ENCODE data around the gene GPC6.

GPC6 gene

DNA sequence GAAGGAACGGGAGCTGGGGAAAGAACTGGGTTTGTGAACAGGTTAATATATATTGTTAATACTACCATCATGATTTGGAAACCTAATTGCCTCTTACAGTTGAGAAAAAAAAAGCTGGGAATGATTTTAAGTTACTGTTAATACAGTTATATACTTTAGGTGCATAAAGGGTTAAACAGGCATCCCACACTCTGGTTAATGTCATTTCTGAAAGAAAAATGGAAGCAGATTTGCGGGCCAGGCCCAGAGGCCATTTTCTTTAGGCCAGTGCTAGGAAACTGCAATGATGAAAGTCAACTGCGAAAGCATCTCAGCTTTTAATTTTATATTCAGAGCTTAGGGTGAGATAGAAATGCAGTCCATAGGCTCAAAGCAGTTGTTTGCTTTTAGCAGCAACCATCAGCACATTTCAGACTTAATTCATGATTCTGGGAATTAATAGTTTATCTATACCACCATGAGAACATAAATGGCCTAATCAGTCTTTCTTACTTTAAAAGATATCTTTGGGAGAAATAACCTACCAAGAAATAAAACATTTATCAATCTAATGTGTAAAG is 592.8 kb downstream of the GPC6 start:
- TF ChIP-seq GATA3 (IDR thresholded peaks at IDR 0.05; ENCODE audit: low read depth, low read length), result no peak
- TF ChIP-seq GATA2 (IDR thresholded peaks at IDR 0.05; ENCODE audit: low read depth, low read length), result no peak

DNA sequence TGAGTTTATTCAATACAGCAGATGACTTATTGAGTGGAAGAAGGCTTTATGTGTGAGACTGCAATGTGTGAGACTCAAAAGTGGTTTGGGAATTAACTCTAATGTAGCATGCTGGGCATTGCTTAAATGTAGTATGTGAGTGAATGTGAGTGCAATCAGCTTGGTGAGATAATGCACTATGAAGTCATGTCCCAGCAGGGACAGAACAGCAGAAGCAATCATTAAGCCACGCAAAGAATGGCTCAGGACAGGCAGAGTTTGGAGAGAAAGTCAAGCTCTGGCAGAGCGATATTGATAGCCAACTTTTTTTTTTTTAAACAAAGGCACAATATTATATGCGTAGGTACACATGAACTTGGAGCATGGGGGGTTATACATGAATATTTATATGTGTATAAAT is 597.7 kb downstream of the GPC6 start:
- no peak for TF ChIP-seq GATA2 (IDR thresholded peaks at IDR 0.05; ENCODE audit: low read depth, low read length)
- no peak for TF ChIP-seq GATA3 (IDR thresholded peaks at IDR 0.05; ENCODE audit: low read depth, low read length)

GRCh38 chr13:93834051-93834450 is 607.4 kb downstream of the GPC6 start:
- TF ChIP-seq GATA3 (IDR thresholded peaks at IDR 0.05; ENCODE audit: low read depth, low read length) (peak; percentile 98), GATA2 (IDR thresholded peaks at IDR 0.05; ENCODE audit: low read depth, low read length) (peak; percentile 53; the same call in 1 of the 2 replicates)

DNA sequence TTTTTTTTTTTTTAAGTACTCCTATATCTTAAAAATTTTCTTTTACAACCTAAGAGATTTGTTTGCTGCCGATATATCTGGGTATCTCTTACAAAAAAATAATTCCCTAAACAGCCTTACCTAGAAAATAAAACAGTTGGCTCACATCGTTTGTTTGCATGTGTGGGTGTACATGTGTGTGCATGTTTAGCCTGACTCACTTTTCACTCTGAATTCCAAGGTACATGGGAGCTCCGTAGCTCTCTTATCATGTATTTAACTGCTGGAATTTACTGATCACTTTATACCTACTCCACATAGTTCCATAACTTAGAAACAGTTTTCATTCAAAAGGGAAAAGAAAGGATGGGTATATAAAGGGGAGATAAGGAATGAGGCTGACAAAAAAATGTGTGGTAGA is 616.5 kb downstream of the GPC6 start:
- TF ChIP-seq GATA3 (IDR thresholded peaks at IDR 0.05; ENCODE audit: low read depth, low read length) (no peak), GATA2 (IDR thresholded peaks at IDR 0.05; ENCODE audit: low read depth, low read length) (no peak)

- no peak for TF ChIP-seq GATA3 (IDR thresholded peaks at IDR 0.05; ENCODE audit: low read depth, low read length)
- no peak for TF ChIP-seq GATA2 (IDR thresholded peaks at IDR 0.05; ENCODE audit: low read depth, low read length)
Measured at GRCh38 chr13:93847162-93847561, 620.6 kb downstream of the GPC6 start.

- no peak for TF ChIP-seq GATA3 (IDR thresholded peaks at IDR 0.05; ENCODE audit: low read depth, low read length)
- TF ChIP-seq GATA2 (IDR thresholded peaks at IDR 0.05; ENCODE audit: low read depth, low read length), result no peak
Measured at GRCh38 chr13:93848247-93848646, 621.6 kb downstream of the GPC6 start.

DNA sequence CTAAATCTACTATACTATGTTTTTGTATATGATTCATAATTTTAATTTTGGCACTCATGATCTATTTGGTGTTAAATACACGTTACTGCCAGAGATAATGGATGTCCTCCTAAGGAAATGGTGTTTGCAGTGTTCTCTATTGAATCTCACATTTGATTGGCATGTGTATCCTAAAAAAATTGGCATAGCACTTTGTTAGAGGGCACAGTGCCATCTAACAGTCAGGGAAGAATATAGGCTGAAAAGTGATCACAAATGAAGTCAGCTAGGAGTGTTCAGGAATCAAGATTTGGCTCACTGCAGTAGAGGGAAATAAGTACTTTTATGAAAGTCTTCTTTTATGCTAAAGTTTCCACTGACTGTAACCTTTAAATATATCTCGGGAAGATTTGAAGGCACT is 624.6 kb downstream of the GPC6 start:
- TF ChIP-seq GATA3 (IDR thresholded peaks at IDR 0.05; ENCODE audit: low read depth, low read length), result no peak
- TF ChIP-seq GATA2 (IDR thresholded peaks at IDR 0.05; ENCODE audit: low read depth, low read length), result no peak

DNA sequence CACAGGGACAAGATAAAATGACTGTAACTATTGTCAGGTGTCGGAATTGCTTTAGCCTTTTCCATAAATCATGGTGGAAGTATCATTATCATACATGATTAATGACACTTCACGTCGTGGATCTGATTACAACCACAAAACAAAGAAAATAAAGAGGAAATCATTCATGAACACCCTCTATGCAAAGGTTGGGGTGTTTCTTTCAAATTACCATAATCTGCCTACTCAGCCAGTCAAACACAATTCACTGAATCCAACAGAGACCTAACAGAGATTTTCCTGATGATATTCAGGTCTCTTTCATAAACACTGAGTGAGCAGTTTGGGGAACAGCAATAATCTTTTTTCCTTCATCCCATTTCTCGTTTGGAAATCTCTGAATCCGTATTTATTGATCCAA is 627.3 kb downstream of the GPC6 start:
- TF ChIP-seq GATA3 (IDR thresholded peaks at IDR 0.05; ENCODE audit: low read depth, low read length) (no peak), GATA2 (IDR thresholded peaks at IDR 0.05; ENCODE audit: low read depth, low read length) (no peak)

DNA sequence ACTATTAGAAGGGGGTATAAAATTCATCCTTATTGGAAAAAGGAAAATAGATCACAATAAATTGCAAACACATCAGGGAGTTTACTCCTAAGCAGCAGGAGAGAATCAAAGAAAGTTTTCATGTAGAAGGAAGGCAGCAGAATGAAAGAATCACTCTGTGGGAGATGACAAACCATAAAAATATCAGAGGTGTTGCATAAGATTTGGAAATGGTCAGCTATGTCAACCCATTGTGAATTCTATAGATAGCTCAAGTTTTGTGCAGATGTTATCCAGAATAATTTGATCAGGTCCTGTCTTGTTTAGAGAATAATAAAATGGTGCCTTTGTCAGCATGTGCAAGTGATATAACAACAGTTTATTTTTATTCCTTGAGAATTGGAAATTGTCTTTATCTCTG is 630.5 kb downstream of the GPC6 start:
- TF ChIP-seq GATA3 (IDR thresholded peaks at IDR 0.05; ENCODE audit: low read depth, low read length) (no peak), GATA2 (IDR thresholded peaks at IDR 0.05; ENCODE audit: low read depth, low read length) (no peak)

DNA sequence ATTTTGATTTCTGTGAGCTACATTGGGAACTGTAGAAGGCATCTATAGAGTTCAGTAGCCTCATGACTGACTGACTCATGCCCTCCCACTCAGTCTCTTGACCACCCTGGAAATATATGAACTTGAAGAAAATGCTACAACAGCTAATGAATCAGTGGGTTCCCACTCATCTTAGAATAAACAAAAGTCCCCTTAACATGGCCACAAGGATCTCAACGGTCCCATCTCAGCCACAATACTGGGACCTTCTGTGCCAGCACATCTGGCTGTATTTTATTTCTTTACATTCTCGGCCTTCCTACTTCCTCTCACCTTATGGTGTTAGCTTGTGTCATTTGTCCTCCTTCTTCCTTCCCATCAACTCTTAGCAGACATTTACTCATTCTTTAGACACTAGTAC is 633.1 kb downstream of the GPC6 start:
- no peak for TF ChIP-seq GATA3 (IDR thresholded peaks at IDR 0.05; ENCODE audit: low read depth, low read length)
- no peak for TF ChIP-seq GATA2 (IDR thresholded peaks at IDR 0.05; ENCODE audit: low read depth, low read length)

- TF ChIP-seq GATA2 (IDR thresholded peaks at IDR 0.05; ENCODE audit: low read depth, low read length) (no peak), GATA3 (IDR thresholded peaks at IDR 0.05; ENCODE audit: low read depth, low read length) (no peak)
Measured at GRCh38 chr13:93861818-93862217, 635.2 kb downstream of the GPC6 start.

DNA sequence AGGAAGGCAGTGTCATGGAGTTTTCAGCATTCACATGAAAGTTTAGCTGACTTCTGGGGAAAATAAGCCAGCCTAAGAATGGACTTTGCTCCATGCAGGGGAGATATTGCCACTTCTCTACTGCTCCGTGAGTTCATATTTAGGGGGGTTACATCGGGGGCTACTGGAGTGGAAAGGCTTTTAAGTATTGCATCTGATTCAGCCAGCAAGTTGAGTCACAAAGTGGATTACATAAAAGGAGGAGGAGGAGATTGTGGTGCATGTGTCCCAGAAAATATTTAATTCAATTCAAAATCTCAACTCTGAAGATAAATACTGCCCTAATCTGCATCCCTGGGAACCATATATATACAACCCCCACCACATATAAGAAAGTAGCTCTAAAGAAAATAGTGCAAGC is 635.7 kb downstream of the GPC6 start:
- TF ChIP-seq GATA2 (IDR thresholded peaks at IDR 0.05; ENCODE audit: low read depth, low read length) (no peak), GATA3 (IDR thresholded peaks at IDR 0.05; ENCODE audit: low read depth, low read length) (no peak)

- TF ChIP-seq GATA2 (IDR thresholded peaks at IDR 0.05; ENCODE audit: low read depth, low read length), result no peak
- TF ChIP-seq GATA3 (IDR thresholded peaks at IDR 0.05; ENCODE audit: low read depth, low read length), result no peak
Measured at GRCh38 chr13:93865235-93865634, 638.6 kb downstream of the GPC6 start.

DNA sequence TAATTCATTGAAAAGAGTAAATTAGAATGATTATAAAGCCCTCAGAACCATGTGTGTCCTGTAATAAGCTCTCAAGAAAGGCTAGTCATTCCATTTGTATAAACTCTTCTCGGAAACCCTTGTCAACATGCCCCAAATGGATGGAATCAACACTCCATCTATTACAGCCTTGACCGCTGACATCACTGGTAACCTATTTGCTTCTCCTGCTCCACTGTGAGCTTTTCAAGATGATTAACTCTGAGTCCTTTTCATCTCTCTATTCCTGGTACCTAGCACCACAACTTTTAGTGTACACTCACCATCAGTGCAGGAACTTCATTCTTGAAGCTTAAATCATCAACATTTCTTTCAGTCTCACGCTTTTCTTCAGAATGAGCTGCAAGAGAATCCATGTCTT is 640.9 kb downstream of the GPC6 start:
- TF ChIP-seq GATA2 (IDR thresholded peaks at IDR 0.05; ENCODE audit: low read depth, low read length) (no peak), GATA3 (IDR thresholded peaks at IDR 0.05; ENCODE audit: low read depth, low read length) (no peak)

- no peak for TF ChIP-seq GATA3 (IDR thresholded peaks at IDR 0.05; ENCODE audit: low read depth, low read length)
- TF ChIP-seq GATA2 (IDR thresholded peaks at IDR 0.05; ENCODE audit: low read depth, low read length), result no peak
Measured at GRCh38 chr13:93872376-93872775, 645.8 kb downstream of the GPC6 start.

DNA sequence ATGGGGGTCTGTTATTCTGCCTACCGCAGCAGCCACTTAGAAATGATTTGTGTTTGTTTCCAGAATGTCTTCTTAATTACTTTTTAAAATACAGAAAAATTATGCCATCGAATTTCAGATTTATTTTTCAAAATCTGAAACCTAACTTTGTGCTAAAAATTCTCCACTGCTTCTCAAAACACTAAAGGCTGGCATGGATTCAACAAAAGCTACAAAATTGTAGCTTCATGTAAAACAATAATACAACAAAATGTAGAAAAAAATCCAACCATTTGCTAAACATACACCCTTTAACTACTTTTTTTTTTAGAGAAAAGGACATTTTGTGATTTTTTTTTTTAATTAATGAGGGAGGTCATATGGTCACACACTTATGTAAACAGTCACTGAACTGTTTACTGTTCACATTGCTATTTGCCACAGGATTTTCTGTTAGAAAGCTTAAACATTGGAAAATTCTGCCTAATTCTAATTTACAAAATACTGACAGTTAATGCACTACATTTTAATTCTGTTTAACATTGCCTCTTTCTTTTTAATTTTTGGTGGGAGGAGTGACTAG is 646.3 kb downstream of the GPC6 start:
- TF ChIP-seq GATA2 (IDR thresholded peaks at IDR 0.05; ENCODE audit: low read depth, low read length) (no peak), GATA3 (IDR thresholded peaks at IDR 0.05; ENCODE audit: low read depth, low read length) (no peak)

All from SH-SY5Y (cell line).